HG02870 (cell line): ENCODE results near the gene SCUBE1.

Experiments used
- ATAC-seq: cut with Tn5 transposase; IDR thresholded peaks from one replicate; pipeline ENCODE4 v1.9.1; 2021; ENCODE audit warnings: mild to moderate bottlenecking, moderate library complexity; ENCODE audit not compliant: unreplicated experiment

The SCUBE1 gene

DNA sequence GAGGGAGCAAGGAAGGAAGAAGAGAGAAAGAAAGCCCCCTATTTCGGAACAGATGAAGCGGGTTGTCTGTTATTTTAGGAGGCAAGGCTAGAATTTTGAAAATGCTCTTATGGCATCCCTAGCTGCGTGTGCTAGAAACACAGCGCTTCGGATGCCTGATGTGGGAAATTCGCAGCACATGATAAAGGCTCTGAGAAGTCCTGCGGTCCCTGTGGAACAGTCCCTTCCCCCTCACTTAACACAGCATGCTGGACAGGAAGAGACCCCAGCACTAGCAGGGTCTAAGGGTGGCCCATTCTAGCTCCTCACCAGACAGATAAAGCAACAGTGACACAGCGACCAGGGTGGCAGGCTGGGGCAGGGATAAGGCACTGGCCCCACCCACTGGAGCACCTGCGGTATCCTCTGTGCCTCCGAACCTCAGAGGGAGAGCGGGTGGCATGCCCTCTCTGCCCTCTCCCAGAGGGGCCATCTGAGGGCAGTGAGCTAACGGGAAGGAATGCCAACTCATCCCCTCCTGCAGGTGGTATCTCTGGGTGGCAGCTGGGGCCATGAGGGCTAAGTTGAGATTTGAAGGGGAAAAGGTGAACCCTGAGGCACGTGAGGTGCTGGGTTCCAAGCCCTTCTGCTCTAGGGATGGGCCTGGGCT, 75.7 kb downstream of the SCUBE1 start:
- no peak for ATAC-seq

GRCh38 chr22:43266076-43266475, 77.1 kb downstream of the SCUBE1 start:
- ATAC-seq: no peak

- ATAC-seq: peak; percentile 75
These were observed 79.3 kb downstream of the SCUBE1 start for GRCh38 chr22:43263645-43264514.

DNA sequence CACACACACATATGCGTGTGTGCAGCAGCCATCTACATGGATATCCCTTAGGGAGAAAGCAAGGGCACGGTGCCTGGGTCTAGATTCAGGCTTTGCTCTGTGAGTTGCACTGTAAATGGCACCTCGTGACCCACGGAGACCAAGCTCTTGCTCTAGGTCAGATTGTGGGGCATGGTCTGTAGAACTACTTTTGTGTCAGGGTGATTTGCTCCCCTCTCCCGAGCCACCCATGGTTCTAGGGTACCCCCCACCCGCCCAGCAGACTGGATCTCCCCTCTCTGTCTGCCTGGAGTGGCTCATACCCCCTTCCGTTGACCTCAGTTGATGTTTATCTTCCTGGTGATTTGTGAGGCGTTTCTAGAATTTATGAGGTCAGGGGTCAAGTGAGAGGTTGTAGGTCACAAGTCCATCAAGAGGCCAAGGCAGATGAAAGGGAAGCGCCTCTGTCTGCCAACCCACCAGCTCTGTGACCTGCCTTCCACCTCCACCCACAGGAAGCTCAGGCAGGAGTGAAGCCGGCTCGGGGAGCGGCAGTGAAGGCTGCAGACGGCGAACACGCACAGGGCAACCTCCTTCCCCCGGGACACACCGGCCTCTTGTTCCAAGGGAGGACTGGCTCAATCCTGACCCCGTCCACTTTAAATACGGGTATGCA, 80.1 kb downstream of the SCUBE1 start:
- ATAC-seq: no peak

- no peak for ATAC-seq
These were observed 82.6 kb downstream of the SCUBE1 start for GRCh38 chr22:43260331-43261231.

DNA sequence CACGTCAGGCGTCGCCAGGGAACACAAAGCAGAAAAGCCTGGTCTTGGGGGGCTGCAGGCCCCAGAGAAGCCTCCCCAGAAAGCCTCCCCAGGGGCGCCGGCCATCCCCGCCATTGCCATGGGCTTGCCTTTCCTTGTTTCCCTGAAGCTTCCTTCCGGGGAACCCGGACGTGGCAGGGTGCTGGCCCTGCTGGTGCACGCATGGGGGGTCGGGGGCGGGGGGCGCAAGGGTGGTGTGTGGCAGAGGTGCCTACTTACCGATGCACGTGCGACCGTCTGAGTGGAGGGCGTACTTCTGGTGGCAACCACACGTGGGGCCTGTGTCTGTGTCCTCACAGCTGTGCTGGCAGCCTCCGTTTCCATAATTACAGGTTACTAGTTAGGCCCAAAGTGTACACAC, 85.2 kb downstream of the SCUBE1 start:
- ATAC-seq: no peak

DNA sequence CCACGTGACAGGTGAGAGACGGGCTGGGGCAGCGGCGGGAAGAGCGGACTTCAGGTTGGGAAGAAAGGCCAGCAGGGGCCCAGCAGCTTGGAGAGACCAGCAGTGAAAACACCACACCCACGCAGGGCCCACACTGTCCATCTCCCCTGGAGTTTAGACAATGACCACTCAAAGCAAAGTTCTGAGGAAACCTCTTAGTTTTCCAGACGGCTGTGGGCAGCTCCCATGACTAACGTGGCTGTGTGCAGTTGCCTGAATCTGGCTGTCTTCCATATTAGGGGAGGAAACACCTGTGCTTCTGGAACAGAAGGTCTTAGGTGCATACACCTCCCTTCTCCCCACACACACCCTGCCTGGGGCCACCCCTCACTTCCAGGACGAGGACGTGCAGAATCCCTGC, 85.6 kb downstream of the SCUBE1 start:
- ATAC-seq: no peak

DNA sequence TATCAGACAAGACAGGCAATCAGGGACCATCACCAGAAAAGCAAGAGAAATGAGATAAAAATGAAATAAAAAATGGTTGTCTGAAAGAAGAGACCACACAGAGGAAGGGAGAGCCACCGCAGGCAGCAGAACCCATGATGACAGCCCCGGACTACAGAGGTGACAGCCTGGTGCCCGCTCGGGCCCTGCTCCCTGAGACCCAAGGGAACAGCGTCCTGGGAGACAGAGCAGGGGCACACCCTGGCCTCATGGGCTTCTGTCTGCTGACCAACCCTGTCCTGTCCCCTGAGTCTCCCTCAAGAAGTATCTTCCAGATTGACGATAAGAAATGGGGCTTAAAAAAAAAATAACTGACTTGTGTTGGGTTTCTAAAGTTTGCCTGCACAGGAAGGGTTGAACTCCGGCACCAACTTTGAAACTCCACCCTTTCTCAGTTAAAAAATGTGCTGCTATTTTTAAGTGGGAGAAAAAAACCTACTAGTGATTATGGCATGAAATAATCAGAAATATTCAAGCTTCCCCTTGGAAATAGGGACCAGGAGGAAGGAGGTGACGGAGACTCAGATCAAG, 86.1 kb downstream of the SCUBE1 start:
- no peak for ATAC-seq

- no peak for ATAC-seq
These were observed 86.6 kb downstream of the SCUBE1 start for GRCh38 chr22:43256569-43256968.

- ATAC-seq: no peak
These were observed 87.9 kb downstream of the SCUBE1 start for GRCh38 chr22:43255299-43255698.

DNA sequence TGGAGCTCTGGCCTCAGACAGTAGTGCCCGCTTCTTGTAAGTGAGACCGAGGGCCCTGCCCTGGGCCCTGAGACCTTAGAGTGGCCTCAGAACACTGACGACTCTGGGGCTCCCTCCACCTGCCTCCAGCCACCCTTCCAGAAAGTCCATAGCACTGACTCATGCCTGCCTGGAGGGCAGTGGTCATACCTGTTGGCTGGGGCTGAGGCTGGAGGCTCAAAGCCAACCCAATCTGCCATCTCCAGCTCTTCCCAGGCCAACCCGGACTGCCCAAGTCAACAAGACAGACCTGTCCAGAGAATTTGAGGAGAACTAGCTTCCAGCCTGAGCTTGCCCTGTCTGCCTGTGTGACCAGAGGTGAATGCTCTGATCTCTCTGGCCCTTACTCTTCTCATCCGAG, 89.3 kb downstream of the SCUBE1 start:
- ATAC-seq: no peak

DNA sequence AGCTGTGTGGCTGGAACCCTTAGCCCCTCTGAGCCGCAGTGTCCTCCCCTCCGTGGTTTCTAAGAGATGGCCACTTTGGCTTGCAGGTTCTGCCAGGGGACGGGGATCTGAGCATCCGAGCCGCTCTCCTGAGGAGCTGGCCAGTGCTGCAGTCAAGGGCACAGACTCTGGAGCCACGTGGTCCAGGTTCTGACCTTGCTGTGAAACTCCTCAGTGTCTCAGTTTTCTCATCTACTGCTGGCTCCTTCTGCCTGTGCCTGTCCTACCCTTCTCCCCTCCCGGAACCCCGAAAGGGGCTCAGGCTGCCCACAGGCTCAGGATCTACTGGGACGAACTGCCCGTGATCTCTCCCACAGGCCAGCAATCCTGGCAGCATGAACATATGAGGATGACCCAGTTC, 90.9 kb downstream of the SCUBE1 start:
- no peak for ATAC-seq

GRCh38 chr22:43249789-43250471, 93.2 kb downstream of the SCUBE1 start:
- ATAC-seq: no peak

- no peak for ATAC-seq
These were observed 95.5 kb downstream of the SCUBE1 start for GRCh38 chr22:43247546-43248260.

- no peak for ATAC-seq
These were observed 97.0 kb downstream of the SCUBE1 start for GRCh38 chr22:43246188-43246587.

DNA sequence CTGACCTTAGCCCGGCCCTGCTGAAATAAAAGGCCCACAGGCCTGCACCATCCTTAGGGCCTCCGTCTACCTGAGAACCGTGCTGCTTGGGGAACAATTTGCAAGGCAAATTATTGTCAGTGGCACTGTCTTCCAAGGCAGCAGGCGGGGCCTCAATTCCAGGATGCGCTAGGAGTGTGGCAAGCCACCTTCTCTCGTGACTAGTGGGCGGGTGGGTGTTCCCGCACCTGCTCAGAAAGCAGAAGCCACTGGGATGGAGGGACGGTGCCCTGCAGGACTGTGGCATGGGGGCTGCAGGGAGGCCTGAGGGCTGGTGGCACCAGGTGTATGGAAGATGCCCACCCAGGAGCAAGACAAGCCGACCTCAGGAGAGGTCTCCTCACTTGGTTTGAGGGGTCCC, 97.5 kb downstream of the SCUBE1 start:
- ATAC-seq: no peak

DNA sequence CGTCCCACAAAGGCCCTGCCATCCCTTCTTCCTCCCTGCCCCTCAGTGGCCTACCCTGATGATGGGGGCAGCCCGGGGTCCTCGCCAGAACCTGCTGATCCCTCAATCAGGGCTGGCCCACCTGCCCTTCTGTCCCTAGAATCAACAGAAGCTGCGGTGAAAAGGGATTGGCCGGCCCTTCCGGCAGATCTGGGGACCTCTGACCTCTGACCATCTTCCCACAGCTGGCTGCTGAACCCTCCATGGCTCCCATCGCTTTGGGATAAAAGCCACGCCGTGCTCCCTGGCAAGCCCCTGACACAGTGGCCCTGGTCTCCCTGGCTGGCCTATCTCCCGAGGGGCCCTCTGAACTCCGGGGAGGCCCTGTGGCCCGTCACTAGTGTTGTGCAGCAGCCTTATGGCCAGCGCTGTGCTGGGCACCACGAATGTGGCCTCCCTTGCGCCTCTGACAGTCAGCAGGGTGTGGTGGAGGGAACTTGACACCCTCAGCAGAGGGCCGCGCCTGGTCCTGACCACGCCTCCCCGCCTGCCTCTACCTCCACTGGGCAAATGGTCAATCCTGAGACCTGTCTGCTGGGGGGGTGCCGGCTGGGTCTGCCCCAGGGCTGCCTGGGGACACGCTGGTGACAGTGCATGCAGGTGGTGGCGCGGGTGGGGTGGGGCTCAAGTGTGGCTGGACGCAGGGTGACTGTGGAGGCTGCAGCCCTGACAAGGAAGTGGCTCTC, 98.2 kb downstream of the SCUBE1 start:
- ATAC-seq: no peak

GRCh38 chr22:43244402-43244801, 98.8 kb downstream of the SCUBE1 start:
- no peak for ATAC-seq

- no peak for ATAC-seq
These were observed 99.8 kb downstream of the SCUBE1 start for GRCh38 chr22:43243324-43243723.
